GM19452 (cell line): ENCODE measurements around the gene DDX60.
"Not testable (repeated sequence)": the region's sequence is repeated elsewhere in the genome, so short reads cannot be mapped to it uniquely, and the experiment has no call there.

Experiments
- ATAC-seq: cut with Tn5 transposase; IDR thresholded peaks from one replicate; pipeline ENCODE4 v1.9.1; 2021; ENCODE audit not compliant: unreplicated experiment

DDX60 gene

GRCh38 chr4:168318266-168318895 lies at the start of gene DDX60:
TSS of gene DDX60 (minus strand) at chr4:168318752. CDS start at chr4:168311259, 7,493 bp downstream.
- ATAC-seq = peak; percentile 98

- ATAC-seq = no peak
Measured at GRCh38 chr4:168367065-168367464, 48.5 kb upstream of the DDX60 start.

- ATAC-seq = no peak
Measured at GRCh38 chr4:168362025-168362401, 43.5 kb upstream of the DDX60 start.

GRCh38 chr4:168361365-168362024 lies 42.9 kb upstream of the DDX60 start:
- no peak for ATAC-seq

- ATAC-seq = no peak
Measured at GRCh38 chr4:168360271-168360670, 41.7 kb upstream of the DDX60 start.

GRCh38 chr4:168357941-168358340 lies 39.4 kb upstream of the DDX60 start:
- no peak for ATAC-seq

- ATAC-seq = no peak
Measured at GRCh38 chr4:168353746-168354145, 35.2 kb upstream of the DDX60 start.

- no peak for ATAC-seq
Measured at GRCh38 chr4:168337550-168337940, 19.0 kb upstream of the DDX60 start.

GRCh38 chr4:168336837-168337549 lies 18.4 kb upstream of the DDX60 start:
- ATAC-seq = no peak

- ATAC-seq = no peak
Measured at GRCh38 chr4:168335621-168336020, 17.1 kb upstream of the DDX60 start.

- ATAC-seq = no peak
Measured at GRCh38 chr4:168334053-168334452, 15.5 kb upstream of the DDX60 start.

- ATAC-seq = not testable (repeated sequence)
Measured at GRCh38 chr4:168330575-168330974, 12.0 kb upstream of the DDX60 start.

- no peak for ATAC-seq
Measured at GRCh38 chr4:168325591-168325990, 7.0 kb upstream of the DDX60 start.

- no peak for ATAC-seq
Measured at GRCh38 chr4:168321006-168321405, 2.5 kb upstream of the DDX60 start.

GRCh38 chr4:168319486-168320019 lies 1.0 kb upstream of the DDX60 start:
- ATAC-seq = no peak

- no peak for ATAC-seq
Measured at GRCh38 chr4:168317621-168318020, 931 bp downstream of the DDX60 start.

- no peak for ATAC-seq
Measured at GRCh38 chr4:168309781-168310180, 8.8 kb downstream of the DDX60 start.

- no peak for ATAC-seq
Measured at GRCh38 chr4:168308912-168309311, 9.6 kb downstream of the DDX60 start.

- ATAC-seq = no peak
Measured at GRCh38 chr4:168306476-168306875, 12.1 kb downstream of the DDX60 start.

GRCh38 chr4:168304744-168305459 lies 13.7 kb downstream of the DDX60 start:
- ATAC-seq = no peak

- not testable (repeated sequence) for ATAC-seq
Measured at GRCh38 chr4:168303430-168303829, 15.1 kb downstream of the DDX60 start.
